ENCODE results near the gene SFI1. TPM values are rescaled to one million over a fixed set of nuclear protein-coding genes. Genes with fewer than 3 reads are reported as not detected.
A peak's percentile ranks its signal among the peaks of the same experiment; 100 is the strongest.

The SFI1 gene
- total and polyA plus RNA-seq, 10 donors, result 36.7 to 110 (median 85.2) TPM

DNA sequence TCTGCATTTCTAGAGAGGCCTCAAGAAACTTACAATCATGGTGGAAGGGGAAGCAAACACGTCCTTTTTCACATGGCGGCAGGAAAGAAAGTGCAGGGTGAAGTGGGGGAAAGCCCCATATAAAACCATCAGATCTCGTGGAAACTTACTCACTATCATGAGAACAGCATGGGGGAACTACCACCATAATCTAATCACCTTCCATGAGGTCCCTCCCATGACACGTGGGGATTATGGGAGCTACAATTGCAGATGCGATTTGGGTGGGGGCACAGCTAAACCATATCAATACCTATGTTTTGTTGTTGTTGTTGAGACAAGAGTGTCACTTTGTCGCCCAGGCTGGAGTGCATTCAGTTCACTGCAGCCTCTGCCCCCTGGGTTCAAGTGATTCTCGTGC, 29.9 kb downstream of the SFI1 start:
- DNase-seq, result no peak
- intact Hi-C loops (cut with DNase I; ENCODE audit: low total_unique reads), result no loop called here
- Histone ChIP-seq H3K36me3 (peaks cover 0 to 49% (median 2%) of the 10 kb centered on the region in 6 donors), H3K27me3 (replicated peaks in 1 of 7) (no peaks in the 10 kb centered on the region), H3K9me3 (no peaks in the 10 kb centered on the region), H3K4me1 (peaks cover 0 to 44% (median 4%) of the 10 kb centered on the region in 6 donors), H3K27ac (no peak overlapping the region), H3K4me3 (no peak overlapping the region)
- WGBS, 5 donors, result 68 to 75% (median 69%) methylated on average over 7 of the region's 7 CpGs
- no peak for TF ChIP-seq POLR2AphosphoS5 (IDR thresholded peaks at IDR 0.05)
- no peak for TF ChIP-seq POLR2A (IDR thresholded peaks at IDR 0.05)
- TF ChIP-seq, protein P1, sequence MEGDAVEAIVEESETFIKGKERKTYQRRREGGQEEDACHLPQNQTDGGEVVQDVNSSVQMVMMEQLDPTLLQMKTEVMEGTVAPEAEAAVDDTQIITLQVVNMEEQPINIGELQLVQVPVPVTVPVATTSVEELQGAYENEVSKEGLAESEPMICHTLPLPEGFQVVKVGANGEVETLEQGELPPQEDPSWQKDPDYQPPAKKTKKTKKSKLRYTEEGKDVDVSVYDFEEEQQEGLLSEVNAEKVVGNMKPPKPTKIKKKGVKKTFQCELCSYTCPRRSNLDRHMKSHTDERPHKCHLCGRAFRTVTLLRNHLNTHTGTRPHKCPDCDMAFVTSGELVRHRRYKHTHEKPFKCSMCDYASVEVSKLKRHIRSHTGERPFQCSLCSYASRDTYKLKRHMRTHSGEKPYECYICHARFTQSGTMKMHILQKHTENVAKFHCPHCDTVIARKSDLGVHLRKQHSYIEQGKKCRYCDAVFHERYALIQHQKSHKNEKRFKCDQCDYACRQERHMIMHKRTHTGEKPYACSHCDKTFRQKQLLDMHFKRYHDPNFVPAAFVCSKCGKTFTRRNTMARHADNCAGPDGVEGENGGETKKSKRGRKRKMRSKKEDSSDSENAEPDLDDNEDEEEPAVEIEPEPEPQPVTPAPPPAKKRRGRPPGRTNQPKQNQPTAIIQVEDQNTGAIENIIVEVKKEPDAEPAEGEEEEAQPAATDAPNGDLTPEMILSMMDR (IDR thresholded peaks at IDR 0.05 in 8 of 11, conservative IDR thresholded peaks at IDR 0.05 in 3 of 11), result no peak

DNA sequence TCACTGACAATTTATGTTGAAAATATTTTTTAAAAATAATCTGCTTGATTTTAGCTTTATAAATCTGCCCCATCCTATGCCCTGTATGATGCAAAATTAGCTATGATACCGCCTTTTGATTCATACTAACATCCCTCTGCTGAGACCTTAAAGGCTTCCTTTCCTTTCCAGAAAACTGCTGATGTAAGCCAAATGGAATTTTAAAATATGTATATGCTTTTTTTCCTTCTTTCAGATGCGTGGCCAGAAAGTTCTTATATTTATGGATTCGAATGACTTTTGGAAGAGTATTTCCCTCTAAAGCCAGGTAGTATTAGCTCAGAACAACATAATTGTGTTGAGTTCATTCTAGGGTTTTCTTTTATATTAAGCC, 34.5 kb downstream of the SFI1 start:
- intact Hi-C loops (cut with DNase I; ENCODE audit: low total_unique reads), result no loop called here

DNA sequence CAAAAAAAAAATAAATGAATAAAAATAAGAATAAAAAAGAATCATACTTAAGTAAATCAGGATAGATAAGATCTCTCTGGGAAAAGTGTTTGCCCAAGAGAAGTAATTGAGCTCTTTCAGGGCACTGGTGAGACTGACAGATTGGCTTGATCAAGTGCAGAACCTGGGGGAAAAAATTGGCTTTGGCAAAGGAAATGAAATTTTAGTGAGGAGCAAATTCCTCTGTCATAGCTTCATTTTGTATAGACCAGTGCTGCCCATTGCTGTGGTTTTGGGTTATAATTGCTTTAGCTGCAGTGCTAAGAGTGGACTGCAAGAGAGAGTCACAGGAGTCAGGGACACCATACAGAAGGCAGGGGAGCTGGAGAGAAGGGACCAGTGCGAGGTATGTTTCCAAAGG, 35.7 kb downstream of the SFI1 start:
- Histone ChIP-seq H3K27me3 (replicated peaks in 1 of 7) (no peaks in the 10 kb centered on the region), H3K27ac (peak overlapping the region in 1 of 8 donors; percentile 33), H3K36me3 (peaks cover 0 to 28% (median 2%) of the 10 kb centered on the region in 6 donors), H3K9me3 (no peaks in the 10 kb centered on the region), H3K4me1 (peaks cover 0 to 33% (median 5%) of the 10 kb centered on the region in 6 donors), H3K4me3 (no peak overlapping the region)
- DNase-seq, result no peak
- intact Hi-C loops (cut with DNase I; ENCODE audit: low total_unique reads), result no loop called here
- WGBS, 5 donors, result 63 to 95% (median 81%) methylated on average over 1 of the region's 1 CpG
- TF ChIP-seq, protein P1 (IDR thresholded peaks at IDR 0.05 in 8 of 11, conservative IDR thresholded peaks at IDR 0.05 in 3 of 11), result no peak
- no peak for TF ChIP-seq POLR2AphosphoS5 (IDR thresholded peaks at IDR 0.05)
- TF ChIP-seq POLR2A (IDR thresholded peaks at IDR 0.05), result no peak

More for the DNA sequence above, 34.5 kb downstream of the SFI1 start:
- H3K27ac ChIP-seq, result peak overlapping the region in 4 of 8 donors; percentile 2 to 42 (median 26)
- DNase-seq, result no peak
- H3K27me3 ChIP-seq (replicated peaks in 1 of 7), result no peaks in the 10 kb centered on the region
- peaks cover 0 to 36% (median 2%) of the 10 kb centered on the region in 6 donors for H3K36me3 ChIP-seq
- WGBS, 5 donors, result 71 to 81% (median 78%) methylated on average over 3 of the region's 3 CpGs
- no peaks in the 10 kb centered on the region for H3K9me3 ChIP-seq
- TF ChIP-seq, protein P1 (IDR thresholded peaks at IDR 0.05 in 8 of 11, conservative IDR thresholded peaks at IDR 0.05 in 3 of 11), result no peak
- TF ChIP-seq POLR2AphosphoS5 (IDR thresholded peaks at IDR 0.05) (no peak), POLR2A (IDR thresholded peaks at IDR 0.05) (no peak)
- no peak overlapping the region for H3K4me3 ChIP-seq
- peaks cover 0 to 42% (median 5%) of the 10 kb centered on the region in 6 donors for H3K4me1 ChIP-seq

DNA sequence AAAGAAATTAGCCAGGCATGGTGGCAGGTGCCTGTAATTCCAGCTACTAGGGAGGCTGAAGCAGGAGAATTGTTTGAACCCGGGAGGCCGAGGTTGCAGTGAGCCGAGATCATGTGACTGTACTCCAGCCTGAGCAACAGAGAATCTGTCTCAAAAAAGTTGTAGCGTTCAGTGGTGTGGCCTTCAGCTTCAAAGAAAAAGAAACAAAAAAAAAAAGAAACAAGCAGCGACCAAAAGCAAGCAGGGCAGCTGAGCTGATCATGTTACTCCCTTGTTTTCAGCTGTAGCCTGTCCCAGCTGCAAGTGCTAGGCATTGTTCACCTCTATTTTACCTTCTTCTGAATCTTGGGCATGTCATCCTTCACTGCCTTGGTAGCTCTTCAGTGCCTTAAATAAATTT, 37.0 kb downstream of the SFI1 start:
- intact Hi-C loops (cut with DNase I; ENCODE audit: low total_unique reads), result no loop called here
- Histone ChIP-seq H3K4me3 (no peak overlapping the region), H3K36me3 (peaks cover 0 to 30% (median 2%) of the 10 kb centered on the region in 6 donors), H3K27ac (no peak overlapping the region), H3K4me1 (peaks cover 0 to 33% (median 5%) of the 10 kb centered on the region in 6 donors), H3K9me3 (no peaks in the 10 kb centered on the region), H3K27me3 (replicated peaks in 1 of 7) (no peaks in the 10 kb centered on the region)
- no peak for DNase-seq
- TF ChIP-seq POLR2A (IDR thresholded peaks at IDR 0.05), result no peak
- no peak for TF ChIP-seq POLR2AphosphoS5 (IDR thresholded peaks at IDR 0.05)
- TF ChIP-seq, protein P1 (IDR thresholded peaks at IDR 0.05 in 8 of 11, conservative IDR thresholded peaks at IDR 0.05 in 3 of 11), result no peak
- 68 to 83% (median 80%) methylated on average over 5 of the region's 5 CpGs for WGBS, 5 donors
